IPS-18c (cell line): ENCODE measurements around the gene CEMIP.
"Not testable (repeated sequence)": the region's sequence is repeated elsewhere in the genome, so short reads cannot be mapped to it uniquely, and the experiment has no call there.

Experiments used
- H3K4me3 ChIP-seq: 2 replicates; pipeline ENCODE4 v1.7.0; 2013; ENCODE audit warnings: low read depth, mild to moderate bottlenecking, low read length, moderate library complexity; ENCODE audit not compliant: insufficient read depth
- H3K9me3 ChIP-seq: one replicate; pipeline ENCODE4 v1.6.1; 2013; ENCODE audit warnings: mild to moderate bottlenecking, low read length, moderate library complexity; ENCODE audit not compliant: control insufficient read depth, insufficient read depth

CEMIP gene

GRCh38 chr15:80750575-80750974 is 28.6 kb upstream of the CEMIP start:
- no peaks in the 10 kb centered on the region for H3K9me3 ChIP-seq
- no peak overlapping the region for H3K4me3 ChIP-seq

- Histone ChIP-seq H3K4me3 (no peak overlapping the region), H3K9me3 (no peaks in the 10 kb centered on the region)
These were observed 27.0 kb upstream of the CEMIP start for GRCh38 chr15:80752204-80752603.

GRCh38 chr15:80753161-80753560 is 26.0 kb upstream of the CEMIP start:
- H3K4me3 ChIP-seq: no peak overlapping the region
- no peaks in the 10 kb centered on the region for H3K9me3 ChIP-seq

GRCh38 chr15:80754014-80754413 is 25.2 kb upstream of the CEMIP start:
- Histone ChIP-seq H3K4me3 (no peak overlapping the region), H3K9me3 (no peaks in the 10 kb centered on the region)

GRCh38 chr15:80755885-80756284 is 23.3 kb upstream of the CEMIP start:
- no peak overlapping the region for H3K4me3 ChIP-seq
- H3K9me3 ChIP-seq: no peaks in the 10 kb centered on the region

GRCh38 chr15:80758130-80758745 is 20.9 kb upstream of the CEMIP start:
- Histone ChIP-seq H3K4me3 (no peak overlapping the region), H3K9me3 (no peaks in the 10 kb centered on the region)

GRCh38 chr15:80760960-80761359 is 18.2 kb upstream of the CEMIP start:
- Histone ChIP-seq H3K9me3 (no peaks in the 10 kb centered on the region), H3K4me3 (no peak overlapping the region)

GRCh38 chr15:80761754-80762153 is 17.4 kb upstream of the CEMIP start:
- H3K4me3 ChIP-seq: no peak overlapping the region
- no peaks in the 10 kb centered on the region for H3K9me3 ChIP-seq

GRCh38 chr15:80763235-80763634 is 15.9 kb upstream of the CEMIP start:
- not testable (repeated sequence) for H3K4me3 ChIP-seq, H3K9me3 ChIP-seq

- Histone ChIP-seq H3K4me3 (no peak overlapping the region), H3K9me3 (no peaks in the 10 kb centered on the region)
These were observed 14.6 kb upstream of the CEMIP start for GRCh38 chr15:80764535-80764934.

GRCh38 chr15:80766275-80766674 is 12.9 kb upstream of the CEMIP start:
- no peak overlapping the region for H3K4me3 ChIP-seq

GRCh38 chr15:80768158-80768557 is 11.0 kb upstream of the CEMIP start:
- Histone ChIP-seq H3K9me3 (no peaks in the 10 kb centered on the region), H3K4me3 (no peak overlapping the region)

More at GRCh38 chr15:80766275-80766674, 12.9 kb upstream of the CEMIP start:
- no peaks in the 10 kb centered on the region for H3K9me3 ChIP-seq

GRCh38 chr15:80769153-80769828 is 9.9 kb upstream of the CEMIP start:
- no peak overlapping the region for H3K4me3 ChIP-seq
- H3K9me3 ChIP-seq: no peaks in the 10 kb centered on the region

GRCh38 chr15:80769829-80770705 is 9.1 kb upstream of the CEMIP start:
- H3K4me3 ChIP-seq: no peak overlapping the region
- H3K9me3 ChIP-seq: no peaks in the 10 kb centered on the region

GRCh38 chr15:80773122-80773551 is 6.0 kb upstream of the CEMIP start:
- no peak overlapping the region for H3K4me3 ChIP-seq
- no peaks in the 10 kb centered on the region for H3K9me3 ChIP-seq

GRCh38 chr15:80773792-80774352 is 5.3 kb upstream of the CEMIP start:
- Histone ChIP-seq H3K4me3 (no peak overlapping the region), H3K9me3 (no peaks in the 10 kb centered on the region)

GRCh38 chr15:80774486-80774885 is 4.7 kb upstream of the CEMIP start:
- Histone ChIP-seq H3K4me3 (no peak overlapping the region), H3K9me3 (no peaks in the 10 kb centered on the region)

- Histone ChIP-seq H3K9me3 (no peaks in the 10 kb centered on the region), H3K4me3 (no peak overlapping the region)
These were observed 3.8 kb upstream of the CEMIP start for GRCh38 chr15:80775338-80775737.
